ENCODE measurements around the gene ZNF283.
A peak's percentile ranks its signal among the peaks of the same experiment; 100 is the strongest.
"Not testable (repeated sequence)": the region's sequence is repeated elsewhere in the genome, so short reads cannot be mapped to it uniquely, and the experiment has no call there.

Gene ZNF283

DNA sequence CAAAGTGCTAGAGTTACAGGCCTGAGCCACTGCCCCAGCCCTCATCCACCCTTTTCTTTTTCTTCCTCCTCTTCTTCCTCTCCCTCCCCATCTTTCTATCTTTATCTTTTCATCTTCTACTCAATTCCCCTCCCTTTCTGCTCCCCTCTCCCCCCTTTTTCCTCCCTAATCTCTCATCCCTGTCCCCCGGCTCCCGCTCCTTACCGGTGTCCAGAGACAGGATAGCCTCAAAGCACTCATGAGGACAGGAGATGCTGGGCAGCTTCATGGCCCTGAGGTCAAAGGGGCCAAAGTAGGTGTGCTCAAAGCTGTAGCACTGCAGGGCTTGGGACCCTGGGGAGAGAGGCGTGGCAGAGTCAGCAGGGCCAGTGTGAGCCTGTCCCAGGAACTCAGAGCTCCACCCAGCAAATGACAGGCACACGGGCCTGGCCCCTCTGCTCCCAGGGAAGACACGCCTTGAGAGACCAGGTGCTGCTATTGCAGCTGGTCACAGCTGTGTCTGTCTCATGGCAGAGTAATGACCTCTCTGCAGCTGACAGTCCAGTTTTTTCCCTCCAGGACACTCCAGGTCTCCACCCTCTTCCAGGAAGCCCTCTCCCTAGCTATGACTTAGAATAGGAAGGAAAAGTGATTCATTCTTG is 27.5 kb upstream of the ZNF283 start:
- DNase-seq (ENCODE audit: low read depth in 3 of 3): no peak

DNA sequence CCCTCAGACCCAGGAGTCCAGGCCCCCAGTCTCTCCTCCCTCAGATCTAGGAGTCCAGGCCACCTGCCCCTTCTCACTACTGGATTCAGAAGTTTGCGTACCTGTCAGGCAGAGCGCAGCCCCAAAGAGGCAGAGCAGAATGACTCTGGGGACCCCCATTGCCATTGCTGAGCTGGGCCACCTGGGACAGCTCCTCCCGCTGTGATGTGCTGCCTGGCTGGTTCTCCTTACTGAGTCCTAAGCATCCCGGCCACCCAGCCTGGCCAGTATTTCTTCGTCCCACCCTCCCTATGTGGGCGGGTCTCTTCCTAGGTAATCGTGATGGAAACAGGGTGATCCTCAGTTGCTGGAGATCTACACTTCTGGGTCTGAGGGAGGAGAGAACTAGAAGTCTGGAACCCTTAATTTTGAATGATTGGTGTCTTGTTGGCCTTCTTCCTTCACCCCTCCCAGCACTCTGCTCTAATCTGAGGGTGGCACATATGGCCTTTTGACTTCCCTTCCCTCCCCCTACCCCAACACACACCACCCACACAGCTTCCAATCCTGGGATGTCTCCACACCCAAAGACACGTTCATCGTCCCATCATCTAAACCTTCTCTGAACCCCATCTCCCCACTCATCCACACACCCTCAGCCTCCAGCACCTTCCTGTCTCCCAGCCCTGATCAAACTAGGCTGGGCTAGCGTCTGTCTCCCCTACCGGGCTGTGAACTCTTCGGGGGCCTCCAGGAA is 24.7 kb upstream of the ZNF283 start, which contains the start of gene LYPD5:
TSS of gene LYPD5 (minus strand) at position 232 of the 736 bp plus-strand sequence. CDS start at position 165, 67 bp downstream.
- no peak for DNase-seq (ENCODE audit: low read depth in 3 of 3)

DNA sequence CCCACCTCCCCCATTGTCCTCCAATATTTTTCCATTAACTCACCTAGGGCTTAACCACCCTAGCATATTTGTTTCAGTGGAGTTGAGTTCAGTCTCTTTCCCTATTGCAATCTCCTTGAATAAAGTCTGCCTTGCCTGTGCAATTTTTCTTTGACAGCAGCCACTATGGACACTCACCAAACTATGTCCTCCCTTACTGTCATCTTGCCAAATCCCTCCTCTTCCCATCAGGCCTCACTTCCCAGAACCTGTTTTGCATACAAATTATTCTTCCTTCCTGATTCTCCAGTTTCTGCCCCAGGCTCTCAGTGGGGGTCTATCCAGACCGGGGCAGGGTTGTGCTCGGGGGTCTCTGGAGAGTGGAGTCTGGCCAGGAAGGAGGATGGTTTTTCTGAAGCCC is 22.7 kb upstream of the ZNF283 start:
- DNase-seq (ENCODE audit: low read depth in 3 of 3): no peak

DNA sequence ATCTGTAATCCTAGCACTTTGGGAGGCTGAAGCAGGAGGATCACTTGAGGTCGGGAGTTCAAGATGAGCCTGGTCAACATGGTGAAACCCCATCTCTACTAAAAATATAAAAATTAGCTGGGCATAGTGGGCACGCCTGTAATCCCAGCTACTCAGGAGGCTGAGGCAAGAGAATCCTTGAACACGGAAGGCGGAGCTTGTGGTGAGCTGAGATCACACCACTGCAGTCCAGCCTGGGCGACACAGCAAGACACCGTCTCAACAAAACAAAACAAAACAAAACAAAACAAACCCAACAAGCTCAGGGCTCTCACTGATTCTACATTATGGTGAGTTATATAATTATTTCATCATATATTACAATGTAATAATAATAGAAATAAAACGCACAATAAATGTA is 20.7 kb upstream of the ZNF283 start:
- not testable (repeated sequence) for DNase-seq (ENCODE audit: low read depth in 3 of 3)

GRCh38 chr19:43806848-43807247 is 20.3 kb upstream of the ZNF283 start:
- DNase-seq (ENCODE audit: low read depth in 3 of 3): no peak

- DNase-seq (ENCODE audit: low read depth in 3 of 3): no peak
Measured at GRCh38 chr19:43807651-43808050, 19.5 kb upstream of the ZNF283 start.

GRCh38 chr19:43809762-43810696 is 17.1 kb upstream of the ZNF283 start:
- no peak for DNase-seq (ENCODE audit: low read depth in 3 of 3)

GRCh38 chr19:43811837-43812236 is 15.3 kb upstream of the ZNF283 start:
- no peak for DNase-seq (ENCODE audit: low read depth in 3 of 3)

- no peak for DNase-seq (ENCODE audit: low read depth in 3 of 3)
Measured at GRCh38 chr19:43812259-43812658, 14.9 kb upstream of the ZNF283 start.

- DNase-seq (ENCODE audit: low read depth in 3 of 3): no peak
Measured at GRCh38 chr19:43812688-43813087, 14.4 kb upstream of the ZNF283 start.

DNA sequence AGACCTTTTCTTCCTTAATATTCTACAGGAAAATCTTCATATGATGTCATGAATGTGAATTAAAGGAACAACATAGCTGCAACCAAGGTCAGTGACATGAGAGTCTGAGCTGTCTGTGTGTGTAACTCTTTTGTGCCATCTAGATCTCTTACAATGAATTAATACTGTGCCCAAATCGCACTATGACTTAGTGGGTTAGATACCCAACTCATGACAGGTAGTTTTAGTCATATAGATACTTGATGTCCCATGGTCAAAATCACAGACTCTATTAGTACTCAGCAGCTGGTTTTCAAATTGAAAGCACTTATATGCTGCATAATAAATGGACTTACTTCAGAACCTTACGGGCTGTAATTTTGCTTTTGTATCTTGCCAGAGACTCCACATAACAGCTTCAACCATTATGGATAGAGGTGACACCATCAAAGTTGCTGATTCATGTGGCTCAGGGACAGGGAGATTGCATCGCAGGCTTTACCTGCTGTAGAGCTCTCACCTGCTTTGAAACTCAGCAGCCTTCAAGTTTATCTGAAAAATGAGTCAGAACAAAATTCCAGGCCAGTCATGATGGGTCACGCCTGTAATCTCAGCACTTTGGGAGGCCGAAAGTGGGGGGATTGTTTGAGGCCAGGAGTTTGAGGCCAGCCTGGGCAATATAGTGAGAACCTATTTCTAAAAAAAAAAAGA is 12.3 kb upstream of the ZNF283 start:
- DNase-seq (ENCODE audit: low read depth in 3 of 3): no peak

DNA sequence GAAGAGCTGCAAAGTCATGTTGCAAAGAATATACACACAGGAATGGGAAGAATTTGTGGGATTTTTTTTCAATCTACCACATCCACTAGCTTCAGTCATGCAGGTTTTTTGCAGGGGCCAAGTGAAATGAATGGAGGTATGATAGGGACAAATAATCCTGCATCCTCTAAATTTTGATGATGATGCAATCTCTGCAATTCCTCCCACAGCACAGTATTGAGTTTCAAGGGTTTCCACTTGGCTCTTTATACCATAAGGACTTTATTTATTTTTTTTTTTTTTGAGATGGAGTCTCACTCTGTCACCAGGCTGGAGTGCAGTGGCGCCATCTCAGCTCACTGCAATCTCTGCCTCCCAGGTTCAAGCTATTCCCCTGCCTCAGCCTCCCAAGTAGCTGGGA is 9.7 kb upstream of the ZNF283 start:
- not testable (repeated sequence) for DNase-seq (ENCODE audit: low read depth in 3 of 3)

GRCh38 chr19:43818500-43818899 is 8.6 kb upstream of the ZNF283 start:
- no peak for DNase-seq (ENCODE audit: low read depth in 3 of 3)

GRCh38 chr19:43820098-43820883 is 6.8 kb upstream of the ZNF283 start:
- DNase-seq (ENCODE audit: low read depth in 3 of 3): peak in 1 of 3 experiments; percentile 39

DNA sequence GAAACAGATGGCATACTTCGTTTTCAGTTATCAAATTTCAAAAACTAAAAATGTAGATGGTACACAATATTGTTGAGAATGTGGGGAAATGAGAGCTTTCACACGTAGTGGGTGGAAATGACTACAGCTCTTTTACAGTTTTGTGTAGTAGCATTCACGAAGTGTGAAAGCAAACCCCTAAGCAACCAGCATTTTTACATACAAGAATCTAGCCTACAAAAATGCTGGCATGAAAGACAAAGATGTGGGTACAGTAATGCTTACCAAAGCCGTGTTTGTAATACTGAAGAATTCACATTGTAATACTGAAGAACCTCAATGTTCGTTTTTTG is 6.3 kb upstream of the ZNF283 start:
- no peak for DNase-seq (ENCODE audit: low read depth in 3 of 3)

GRCh38 chr19:43823856-43824255 is 3.3 kb upstream of the ZNF283 start:
- not testable (repeated sequence) for DNase-seq (ENCODE audit: low read depth in 3 of 3)

DNA sequence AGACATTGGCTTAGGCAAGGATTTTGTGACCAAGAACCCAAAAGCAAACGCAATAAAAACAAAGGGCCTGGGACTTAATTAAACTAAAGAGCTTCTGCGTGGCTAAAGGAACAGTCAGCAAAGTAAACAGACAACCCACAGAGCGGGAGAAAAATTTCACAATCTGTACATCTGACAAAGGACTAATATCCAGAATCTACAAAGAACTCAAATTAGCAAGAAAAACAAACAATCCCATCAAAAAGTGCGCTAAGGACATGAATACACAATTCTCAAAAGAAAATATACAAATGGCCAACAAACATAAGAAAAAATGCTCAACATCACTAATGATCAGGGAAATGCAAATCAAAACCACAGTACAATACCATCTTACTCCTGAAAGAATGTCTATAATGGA is 2.5 kb upstream of the ZNF283 start:
- not testable (repeated sequence) for DNase-seq (ENCODE audit: low read depth in 3 of 3)

DNA sequence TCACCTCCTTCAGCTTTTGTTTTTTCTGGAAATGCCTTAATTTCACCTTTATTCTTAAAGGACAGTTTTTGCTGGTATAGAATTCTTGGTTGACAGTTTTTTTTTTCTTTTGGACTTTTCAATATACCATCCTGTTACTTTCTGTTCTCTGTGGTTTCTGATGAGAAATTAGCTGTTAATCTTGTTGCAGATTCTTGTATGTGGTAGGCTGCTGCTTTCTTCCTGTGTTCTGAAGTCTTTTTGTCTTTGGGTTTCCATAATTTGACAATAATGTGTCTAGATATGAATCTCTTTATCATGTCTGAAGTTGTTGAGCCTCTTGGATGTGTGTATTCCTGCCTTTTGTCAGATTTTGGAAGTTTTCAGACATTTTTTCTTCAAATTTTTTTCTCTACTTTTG is 12.0 kb downstream of the ZNF283 start:
- DNase-seq (ENCODE audit: low read depth in 3 of 3): no peak

GRCh38 chr19:43842007-43842406 is 14.9 kb downstream of the ZNF283 start:
- no peak for DNase-seq (ENCODE audit: low read depth in 3 of 3)

GRCh38 chr19:43847246-43847645 is 20.1 kb downstream of the ZNF283 start:
- no peak for DNase-seq (ENCODE audit: low read depth in 3 of 3)

GRCh38 chr19:43847884-43848283 is 20.8 kb downstream of the ZNF283 start:
- no peak for DNase-seq (ENCODE audit: low read depth in 3 of 3)

Data from stimulated activated CD4-positive, alpha-beta T cell treated with anti-CD3 and anti-CD28 coated beads, TNF-alpha, amount 100 ng/mL, for 24 hours (primary cell).